Activated CD4-positive, alpha-beta memory T cell treated with anti-CD3 and anti-CD28 coated beads, Interleukin-2, amount 10 ng/mL, durations not matched to agents 7 days and 5 days (primary cell): ENCODE data around the gene TMEM63B. TPM values are rescaled to one million over a fixed set of nuclear protein-coding genes. Genes with fewer than 3 reads are reported as not detected.

Experiments used
- CTCF ChIA-PET: fragments of 350-600 bp; sonication (Branson Sonifier 250); formaldehyde crosslinking; loops from one replicate; lab custom pipeline; 2021; ENCODE audit warnings: antibody characterized with exemption, inconsistent platforms; lab: Charles Lee
- POLR2A ChIA-PET: fragments of 350-600 bp; sonication (Branson Sonifier 250); formaldehyde crosslinking; loops from one replicate; lab custom pipeline; 2021; ENCODE audit warnings: antibody characterized with exemption; lab: Charles Lee
- DNase-seq: peaks from one replicate; pipeline ENCODE4 v3.0.0-alpha.2; 2020
- H3K27ac Mint-ChIP-seq: one replicate; pipeline ENCODE4 v1.8.0; 2021; ENCODE audit warnings: mild to moderate bottlenecking, mixed read lengths
- H3K27me3 Mint-ChIP-seq: one replicate; pipeline ENCODE4 v1.8.0; 2021; ENCODE audit warnings: mixed read lengths
- H3K36me3 Mint-ChIP-seq: one replicate; pipeline ENCODE4 v1.8.0; 2021; ENCODE audit warnings: low read depth, mixed read lengths
- H3K4me1 Mint-ChIP-seq: one replicate; pipeline ENCODE4 v1.8.0; 2021; ENCODE audit warnings: mixed read lengths
- H3K4me3 Mint-ChIP-seq: one replicate; pipeline ENCODE4 v1.8.0; 2021; ENCODE audit warnings: mild to moderate bottlenecking, mixed read lengths
- H3K9me3 Mint-ChIP-seq: one replicate; pipeline ENCODE4 v1.8.0; 2021; ENCODE audit warnings: mixed read lengths
- total RNA-seq, 2 experiments: library from RNA; stranded (reverse); gene quantifications; one replicate each; pipeline ENCODE4 v1.2.3, GENCODE V29; 2021

The TMEM63B gene
- total RNA-seq, result 10 to 100 TPM; 14.7 to 15.5 TPM

DNA sequence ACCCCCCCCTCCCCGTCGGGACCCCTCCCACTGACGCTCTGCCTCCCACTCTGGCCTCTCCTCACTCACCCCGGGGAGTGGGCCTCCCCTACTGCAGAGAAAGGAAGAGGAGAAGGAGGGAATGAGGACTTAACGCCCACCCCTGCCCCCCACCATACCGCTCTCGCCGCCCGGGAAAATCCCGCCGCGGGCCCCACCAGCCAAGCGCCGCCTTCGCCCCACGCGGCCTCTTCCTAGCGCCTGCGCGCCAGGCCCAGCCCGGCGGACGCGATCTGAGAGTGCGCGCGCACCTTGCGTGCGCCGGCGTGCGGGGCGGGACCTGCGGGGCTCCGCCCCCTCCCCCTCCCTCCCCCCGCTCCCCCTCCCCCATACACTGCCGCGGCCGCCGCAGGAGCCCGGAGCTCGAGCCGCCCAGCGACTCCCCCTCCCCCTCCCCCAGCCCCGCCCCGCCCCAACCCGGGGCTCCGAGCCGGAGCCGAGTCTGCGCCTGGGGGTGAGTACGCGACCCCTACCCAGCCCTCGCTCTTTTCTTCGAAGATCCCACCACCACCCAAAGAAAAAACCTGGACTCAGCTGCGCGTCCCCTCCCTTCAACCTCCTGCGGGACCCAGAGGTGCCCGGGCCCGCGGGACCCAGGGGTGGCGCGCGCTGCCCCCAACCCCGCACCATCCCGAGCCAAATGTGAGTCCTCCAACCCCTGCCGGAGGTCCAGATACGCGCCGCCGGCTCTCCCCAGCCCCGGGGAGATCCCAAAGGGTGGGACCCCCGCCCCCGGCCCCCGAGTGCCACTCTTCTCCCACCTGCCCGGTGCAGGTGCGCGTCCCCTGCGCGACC, at the start of gene TMEM63B, which contains the start of gene MRPL14:
Gene TMEM63B, plus strand, starts transcription at position 369 of the 834 bp plus-strand sequence. CDS start 7,031 bp downstream, outside the sequence.
Gene MRPL14, minus strand, starts transcription at position 267 of the 834 bp plus-strand sequence. CDS start 10,841 bp downstream, outside the sequence.
- Mint-ChIP-seq H3K4me3 (peak within 1 kb of the TSS; percentile 91), H3K9me3 (no peaks in the 10 kb centered on the region), H3K4me1 (peaks cover 47% of the 10 kb centered on the region), H3K36me3 (peaks cover 23% of the 10 kb centered on the region), H3K27ac (peak within 1 kb of the TSS; percentile 83), H3K27me3 (no peaks in the 10 kb centered on the region)
- ChIA-PET POLR2A (interaction anchor here (3.2 kb wide), 1 partner anchor 119 kb away, joined by 11 read pairs; the partner anchor contains the start of gene HSP90AB1), CTCF (no interaction called here)
- peak; percentile 90 for DNase-seq

DNA sequence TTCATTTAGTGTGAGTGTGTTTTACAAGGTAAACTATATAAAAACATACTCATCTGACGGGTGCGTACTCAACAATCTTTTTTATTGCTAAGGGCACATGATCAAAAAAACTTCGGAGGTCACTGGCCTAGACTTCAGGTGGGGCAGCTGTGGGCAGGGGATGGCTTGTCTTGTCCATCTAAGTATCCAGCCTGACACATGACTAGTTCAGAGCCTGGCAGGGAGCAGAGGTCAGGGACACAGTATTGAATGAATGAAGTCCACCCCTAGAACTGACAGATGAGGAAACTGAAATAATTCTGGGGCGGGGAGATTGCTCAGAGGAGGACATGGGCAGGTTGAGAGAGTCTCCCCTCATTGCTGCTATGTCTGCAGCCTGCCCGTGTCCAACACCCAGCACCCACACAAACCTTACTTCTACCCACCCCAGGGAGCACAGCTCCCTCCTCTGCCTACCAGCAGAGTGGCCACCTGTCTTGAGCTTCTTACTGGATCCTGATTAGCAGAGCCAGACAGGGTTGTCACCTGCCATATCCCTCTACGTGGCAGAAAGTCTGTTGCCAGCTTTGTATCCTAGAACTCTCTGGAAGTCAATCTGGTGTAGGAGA, 49.0 kb upstream of the TMEM63B start:
- H3K27me3 Mint-ChIP-seq, result peaks cover 11% of the 10 kb centered on the region
- H3K9me3 Mint-ChIP-seq, result no peaks in the 10 kb centered on the region
- H3K4me3 Mint-ChIP-seq, result no peak overlapping the region
- no peaks in the 10 kb centered on the region for H3K36me3 Mint-ChIP-seq
- CTCF ChIA-PET, result interaction anchor here (0.6 to 4.4 kb wide), 31 partner anchors 10 to 467 kb away, joined by 3 to 69 read pairs (median 4); partner anchors contain the start of genes MRPS18A and VEGFA
- H3K4me1 Mint-ChIP-seq, result peaks cover 17% of the 10 kb centered on the region
- H3K27ac Mint-ChIP-seq, result no peak overlapping the region
- POLR2A ChIA-PET, result interaction anchor here (1.0 to 2.7 kb wide), 4 partner anchors 305 to 411 kb away, joined by 3 to 10 read pairs (median 4); partner anchors contain the start of gene VEGFA
- no peak for DNase-seq

DNA sequence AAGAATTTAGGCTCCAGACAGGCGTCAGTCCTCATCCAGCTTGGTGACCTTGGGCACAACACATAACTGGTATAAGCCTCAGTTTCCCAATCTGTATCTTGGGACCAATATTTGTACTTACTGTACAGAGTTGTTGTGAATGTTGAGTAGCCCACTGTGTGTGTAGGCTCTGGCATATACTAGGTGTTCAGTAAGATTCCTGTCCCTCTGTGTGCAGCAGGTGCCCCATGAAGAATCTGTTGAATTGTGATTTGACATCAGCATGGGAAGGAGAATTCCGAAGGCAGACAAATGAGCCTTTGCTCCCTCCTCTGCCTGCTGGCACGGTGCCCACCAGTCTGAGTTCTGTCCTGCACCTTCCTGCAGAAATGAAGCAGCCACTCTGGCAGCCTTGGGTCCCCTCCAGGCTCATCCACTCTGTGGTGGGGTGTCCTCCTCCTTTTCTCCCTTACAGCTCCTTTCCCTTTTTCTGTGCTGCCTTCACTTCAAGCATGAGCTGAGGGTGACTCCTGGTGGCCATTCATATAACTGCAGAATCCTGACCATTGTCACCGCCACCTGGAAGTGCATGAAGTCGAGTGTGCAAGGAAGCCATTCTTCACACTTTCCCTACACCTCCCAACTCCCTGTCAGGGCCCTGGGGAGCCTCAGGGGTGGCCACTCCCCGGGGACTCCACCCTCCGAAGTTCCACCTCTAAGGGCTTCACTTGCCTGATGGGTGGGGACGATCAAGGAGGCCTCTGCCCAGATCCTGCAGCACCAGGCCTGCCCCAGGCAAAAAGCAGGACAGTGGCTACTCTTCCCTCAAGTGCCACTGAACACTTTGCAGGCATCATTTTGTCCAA, 48.3 kb upstream of the TMEM63B start:
- peaks cover 11% of the 10 kb centered on the region for H3K27me3 Mint-ChIP-seq
- peak; percentile 77 for DNase-seq
- no peak overlapping the region for H3K4me3 Mint-ChIP-seq
- H3K36me3 Mint-ChIP-seq, result no peaks in the 10 kb centered on the region
- H3K4me1 Mint-ChIP-seq, result peaks cover 12% of the 10 kb centered on the region
- no peaks in the 10 kb centered on the region for H3K9me3 Mint-ChIP-seq
- ChIA-PET POLR2A (interaction anchor here (1.0 to 2.7 kb wide), 5 partner anchors 306 to 412 kb away, joined by 3 to 10 read pairs (median 4); partner anchors contain the start of gene VEGFA), CTCF (interaction anchor here (0.6 to 4.4 kb wide), 33 partner anchors 11 to 471 kb away, joined by 3 to 69 read pairs (median 4); partner anchors contain the start of genes MRPS18A and VEGFA)
- H3K27ac Mint-ChIP-seq, result no peak overlapping the region

DNA sequence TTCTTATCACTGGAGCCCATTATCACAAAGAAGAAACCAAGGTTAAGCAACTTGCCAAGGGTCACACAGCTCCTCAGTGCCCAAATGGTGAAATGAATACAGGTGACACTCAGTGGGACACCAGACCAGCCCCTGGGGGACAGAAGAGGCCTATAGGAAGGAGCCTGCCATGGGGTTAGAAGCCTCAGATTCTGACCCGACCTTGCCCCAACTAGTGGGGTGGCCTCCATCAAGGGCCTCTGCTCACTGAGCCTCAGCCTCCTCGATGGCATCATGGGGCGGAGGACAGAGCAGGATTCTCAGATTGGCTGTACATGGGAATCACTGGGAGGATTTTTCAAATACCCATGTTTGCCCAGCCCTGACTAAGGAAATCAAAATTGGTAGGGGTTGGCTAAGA, 47.7 kb upstream of the TMEM63B start:
- Mint-ChIP-seq H3K4me1 (peaks cover 5% of the 10 kb centered on the region), H3K36me3 (no peaks in the 10 kb centered on the region), H3K27me3 (peaks cover 11% of the 10 kb centered on the region), H3K9me3 (no peaks in the 10 kb centered on the region), H3K4me3 (no peak overlapping the region), H3K27ac (no peak overlapping the region)
- CTCF ChIA-PET, result interaction anchor here (0.8 to 4.4 kb wide), 22 partner anchors 11 to 471 kb away, joined by 3 to 69 read pairs (median 4); partner anchors contain the start of genes MRPS18A and VEGFA
- POLR2A ChIA-PET, result interaction anchor here (1.0 to 2.7 kb wide), 5 partner anchors 306 to 412 kb away, joined by 3 to 10 read pairs (median 4); partner anchors contain the start of gene VEGFA
- no peak for DNase-seq

DNA sequence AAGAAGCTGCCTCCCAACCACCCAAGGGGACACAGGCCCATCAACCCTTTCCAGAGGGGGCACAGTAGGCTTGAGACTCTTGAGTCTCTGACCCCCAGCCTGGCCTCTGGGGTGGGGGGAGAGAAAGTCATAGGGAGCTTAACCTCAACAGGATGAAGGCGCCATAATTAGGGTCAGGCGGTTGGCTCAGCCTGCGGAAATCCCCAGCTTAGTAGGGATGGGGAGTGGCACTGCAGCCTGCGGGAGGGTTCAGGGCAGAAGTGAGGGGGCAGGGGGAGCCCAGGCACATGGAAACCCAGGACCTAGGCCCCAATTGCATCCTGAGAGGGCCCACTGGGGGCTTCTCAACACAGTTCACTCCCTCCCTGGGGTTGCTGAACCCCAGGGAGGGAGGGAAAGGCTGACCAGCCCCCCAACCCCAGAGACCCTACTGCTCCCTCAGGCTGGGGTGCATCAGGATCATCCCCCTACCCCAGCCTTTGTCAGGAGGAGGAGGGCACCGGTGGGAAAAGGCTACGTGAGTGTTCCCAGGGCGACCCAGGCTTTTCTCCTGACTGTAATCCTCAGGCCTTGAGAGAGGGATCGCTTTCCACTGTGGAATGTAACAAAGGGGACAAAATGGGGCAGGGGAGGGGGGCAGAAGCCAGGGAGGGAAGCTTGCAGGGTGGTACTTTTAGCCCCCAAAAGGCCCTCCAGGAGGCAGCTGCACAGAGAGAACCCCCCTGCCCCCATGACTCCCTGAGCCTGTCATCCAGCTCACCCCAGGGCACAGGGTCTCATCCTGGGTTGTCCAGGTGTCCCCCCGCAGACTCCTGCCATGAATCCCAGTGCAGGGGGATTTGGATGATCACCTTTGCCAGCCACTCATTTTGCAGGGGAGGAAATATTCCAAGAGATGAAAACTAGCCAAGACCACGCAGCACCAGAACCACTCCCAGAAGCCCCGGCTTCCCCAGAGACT, 46.5 kb upstream of the TMEM63B start:
- POLR2A ChIA-PET, result interaction anchor here (1.0 to 1.3 kb wide), 3 partner anchors 311 to 356 kb away, joined by 3 to 5 read pairs (median 3); partner anchors contain the start of gene VEGFA
- no peak overlapping the region for H3K27ac Mint-ChIP-seq
- CTCF ChIA-PET, result interaction anchor here (2.3 to 4.4 kb wide), 3 partner anchors 306 to 316 kb away, joined by 9 to 69 read pairs (median 49); partner anchors contain the start of gene VEGFA

DNA sequence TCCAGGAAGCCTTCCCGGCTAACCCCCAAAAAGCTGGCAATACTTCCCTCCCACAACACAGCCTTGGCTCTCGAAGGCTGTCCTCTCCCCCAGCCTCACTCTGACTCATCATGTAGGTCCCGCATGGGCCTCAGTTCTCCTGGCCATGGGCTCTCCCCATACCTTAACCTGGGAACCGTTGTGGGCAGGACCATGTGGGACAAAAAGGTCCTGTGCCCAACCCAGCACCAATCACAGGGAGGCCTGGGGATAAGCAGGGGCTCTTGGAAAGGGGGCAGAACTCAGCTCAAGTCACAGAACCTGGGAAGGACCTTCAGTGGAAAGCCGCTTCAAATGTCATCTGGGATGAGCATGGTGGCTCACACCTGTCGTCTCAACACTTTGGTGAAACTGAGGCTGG, 45.6 kb upstream of the TMEM63B start:
- peaks cover 9% of the 10 kb centered on the region for H3K27me3 Mint-ChIP-seq
- peaks cover 5% of the 10 kb centered on the region for H3K4me1 Mint-ChIP-seq
- no peaks in the 10 kb centered on the region for H3K9me3 Mint-ChIP-seq
- no peak for DNase-seq
- no peaks in the 10 kb centered on the region for H3K36me3 Mint-ChIP-seq
- H3K27ac Mint-ChIP-seq, result no peak overlapping the region
- ChIA-PET POLR2A (interaction anchor here (1.3 kb wide), 1 partner anchor 312 kb away, joined by 3 read pairs; the partner anchor contains the start of gene VEGFA), CTCF (interaction anchor here (4.4 kb wide), 1 partner anchor 307 kb away, joined by 49 read pairs; no protein-coding TSS in a partner anchor)
- no peak overlapping the region for H3K4me3 Mint-ChIP-seq

More for the DNA sequence above, 46.5 kb upstream of the TMEM63B start:
- no peak for DNase-seq
- H3K36me3 Mint-ChIP-seq, result no peaks in the 10 kb centered on the region
- H3K9me3 Mint-ChIP-seq, result no peaks in the 10 kb centered on the region
- peaks cover 11% of the 10 kb centered on the region for H3K27me3 Mint-ChIP-seq
- peaks cover 5% of the 10 kb centered on the region for H3K4me1 Mint-ChIP-seq
- H3K4me3 Mint-ChIP-seq, result no peak overlapping the region

DNA sequence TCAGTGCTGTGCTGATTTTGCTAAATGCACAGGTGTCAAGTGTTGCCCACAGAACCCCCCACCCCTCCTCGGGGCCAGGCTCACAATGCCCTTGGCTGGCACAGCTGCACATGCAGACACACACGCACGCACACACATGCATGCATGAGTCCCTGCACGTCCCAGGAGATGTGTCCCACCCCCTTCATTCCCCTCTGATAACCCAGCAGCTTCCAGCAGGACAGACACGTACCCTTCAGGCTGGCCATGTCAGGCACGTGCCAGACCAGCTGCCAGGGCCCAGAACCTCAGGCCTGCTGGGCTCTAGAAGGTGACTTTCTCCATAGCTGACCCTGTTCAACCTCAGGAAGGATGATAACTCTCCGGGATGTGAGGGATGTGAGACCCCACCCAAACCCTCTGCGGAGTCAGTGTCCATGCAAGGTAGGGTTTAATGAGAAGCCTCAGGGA, 44.5 kb upstream of the TMEM63B start:
- ChIA-PET POLR2A (interaction anchor here (1.0 kb wide), 1 partner anchor 308 kb away, joined by 3 read pairs; no protein-coding TSS in a partner anchor), CTCF (no interaction called here)
- H3K27me3 Mint-ChIP-seq, result peaks cover 6% of the 10 kb centered on the region
- no peak for DNase-seq
- no peak overlapping the region for H3K27ac Mint-ChIP-seq
- H3K4me1 Mint-ChIP-seq, result peaks cover 5% of the 10 kb centered on the region
- H3K4me3 Mint-ChIP-seq, result no peak overlapping the region
- H3K9me3 Mint-ChIP-seq, result no peaks in the 10 kb centered on the region
- H3K36me3 Mint-ChIP-seq, result no peaks in the 10 kb centered on the region

DNA sequence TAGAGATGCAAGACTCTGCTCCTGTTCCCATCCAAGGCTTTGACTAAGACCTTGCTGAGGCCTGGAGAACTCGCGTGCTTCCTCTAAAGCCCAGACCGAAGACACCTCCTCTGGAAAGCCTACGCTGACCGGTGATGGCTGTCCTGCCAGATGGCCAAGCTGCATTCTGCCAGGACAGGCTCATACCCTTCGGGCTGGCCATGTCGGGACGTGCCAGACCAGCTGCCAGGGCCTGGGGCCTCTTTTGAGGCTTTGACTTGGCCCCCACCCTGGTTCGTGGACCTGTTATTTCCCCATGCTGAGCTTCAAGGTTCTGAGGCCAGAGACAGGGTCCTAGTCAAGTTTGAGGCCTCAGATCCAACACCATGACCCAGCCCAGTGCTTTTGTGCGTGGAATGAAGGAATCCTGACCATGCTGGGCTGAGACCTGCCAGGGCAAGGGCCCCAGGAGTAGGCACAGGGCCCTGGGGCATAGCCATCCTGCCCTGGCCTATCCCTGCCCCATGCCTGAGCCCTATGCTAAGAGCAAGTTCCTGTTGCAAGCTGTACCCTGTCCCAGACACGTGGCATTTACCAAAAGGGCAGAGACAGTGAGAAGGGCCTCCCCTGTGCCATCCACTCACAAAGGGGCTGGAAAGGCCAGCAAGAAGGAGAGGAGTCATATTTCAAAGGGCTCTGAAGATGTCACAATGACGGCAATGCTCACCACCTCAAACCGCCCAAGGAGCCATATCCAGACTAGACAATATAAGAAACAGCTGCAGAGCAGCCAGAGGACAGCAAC, 42.9 kb upstream of the TMEM63B start:
- no peak for DNase-seq
- ChIA-PET POLR2A (interaction anchor here (1.0 kb wide), 1 partner anchor 327 kb away, joined by 3 read pairs; no protein-coding TSS in a partner anchor), CTCF (interaction anchor here (0.6 kb wide), 2 partner anchors 9 to 372 kb away, joined by 3 read pairs; no protein-coding TSS in a partner anchor)
- H3K27me3 Mint-ChIP-seq, result no peaks in the 10 kb centered on the region
- peaks cover 5% of the 10 kb centered on the region for H3K4me1 Mint-ChIP-seq
- H3K27ac Mint-ChIP-seq, result no peak overlapping the region
- H3K4me3 Mint-ChIP-seq, result no peak overlapping the region
- H3K36me3 Mint-ChIP-seq, result no peaks in the 10 kb centered on the region
- no peaks in the 10 kb centered on the region for H3K9me3 Mint-ChIP-seq

DNA sequence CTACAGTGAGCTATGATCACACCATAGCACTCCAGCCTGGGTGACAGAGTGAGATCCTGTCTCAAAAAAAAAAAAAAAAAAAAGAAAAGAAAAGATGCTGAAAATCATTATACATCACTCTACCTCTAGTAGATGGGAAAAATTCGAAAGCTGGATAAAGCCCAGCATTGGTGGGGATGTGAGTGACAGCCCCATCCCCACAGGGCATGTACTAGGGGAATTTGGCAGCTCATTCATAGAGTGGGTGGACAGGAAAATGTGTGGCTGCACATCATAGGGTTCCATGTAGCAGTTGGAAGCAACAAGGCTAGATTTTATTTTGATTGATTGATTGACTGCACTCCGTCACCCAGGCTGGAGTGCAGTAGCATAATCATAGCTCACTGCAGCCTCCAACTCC, 42.1 kb upstream of the TMEM63B start:
- no peaks in the 10 kb centered on the region for H3K27me3 Mint-ChIP-seq
- no peak overlapping the region for H3K27ac Mint-ChIP-seq
- ChIA-PET CTCF (interaction anchor here (0.6 to 2.0 kb wide), 3 partner anchors 8 to 373 kb away, joined by 3 to 6 read pairs (median 3); no protein-coding TSS in a partner anchor), POLR2A (interaction anchor here (1.0 kb wide), 1 partner anchor 327 kb away, joined by 3 read pairs; no protein-coding TSS in a partner anchor)
- no peak overlapping the region for H3K4me3 Mint-ChIP-seq
- H3K4me1 Mint-ChIP-seq, result peaks cover 4% of the 10 kb centered on the region
- DNase-seq, result no peak
- H3K36me3 Mint-ChIP-seq, result no peaks in the 10 kb centered on the region
- H3K9me3 Mint-ChIP-seq, result no peaks in the 10 kb centered on the region

DNA sequence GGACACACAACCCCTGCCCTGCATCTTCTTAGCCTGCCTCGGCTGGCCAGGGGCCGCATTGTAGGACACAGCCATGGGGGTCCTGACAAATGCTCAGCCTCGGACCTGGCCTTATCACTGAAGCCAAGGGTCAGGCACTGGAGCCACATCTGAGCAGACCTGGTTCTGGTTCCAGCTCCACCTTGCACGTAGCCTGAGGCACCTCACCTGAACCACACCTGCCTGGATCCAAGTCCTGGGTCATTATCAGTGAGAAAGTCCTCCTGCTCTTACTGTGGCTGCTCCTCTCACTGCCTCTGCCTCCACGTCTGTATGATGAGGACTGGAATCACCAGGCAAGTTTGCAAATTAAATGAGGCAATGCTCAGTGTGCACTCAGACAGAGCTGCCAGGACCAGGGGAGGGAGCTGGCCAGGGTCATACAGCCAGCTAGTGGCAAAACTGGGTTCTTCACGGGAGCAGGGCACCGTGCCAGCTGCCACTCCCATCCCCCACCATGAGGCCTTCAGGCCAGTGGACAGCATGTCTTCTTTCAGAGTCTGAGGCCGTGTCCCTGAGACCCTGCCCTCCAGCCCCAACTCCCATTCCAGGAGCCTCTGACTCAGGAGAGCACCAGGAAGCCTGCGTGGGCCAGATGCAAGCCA, 40.3 kb upstream of the TMEM63B start:
- DNase-seq, result no peak
- POLR2A ChIA-PET, result no interaction called here
- Mint-ChIP-seq H3K4me1 (no peaks in the 10 kb centered on the region), H3K4me3 (no peak overlapping the region), H3K27me3 (no peaks in the 10 kb centered on the region), H3K36me3 (no peaks in the 10 kb centered on the region), H3K27ac (no peak overlapping the region), H3K9me3 (no peaks in the 10 kb centered on the region)
- CTCF ChIA-PET, result interaction anchor here (2.0 to 3.2 kb wide), 2 partner anchors 10 to 12 kb away, joined by 6 to 7 read pairs; no protein-coding TSS in a partner anchor
